HG02623 (cell line): ENCODE data around the gene MAB21L4.

Source experiments
- ATAC-seq: cut with Tn5 transposase; IDR thresholded peaks from one replicate; pipeline ENCODE4 v1.9.1; 2021; ENCODE audit warnings: moderate library complexity; ENCODE audit not compliant: unreplicated experiment

The MAB21L4 gene

DNA sequence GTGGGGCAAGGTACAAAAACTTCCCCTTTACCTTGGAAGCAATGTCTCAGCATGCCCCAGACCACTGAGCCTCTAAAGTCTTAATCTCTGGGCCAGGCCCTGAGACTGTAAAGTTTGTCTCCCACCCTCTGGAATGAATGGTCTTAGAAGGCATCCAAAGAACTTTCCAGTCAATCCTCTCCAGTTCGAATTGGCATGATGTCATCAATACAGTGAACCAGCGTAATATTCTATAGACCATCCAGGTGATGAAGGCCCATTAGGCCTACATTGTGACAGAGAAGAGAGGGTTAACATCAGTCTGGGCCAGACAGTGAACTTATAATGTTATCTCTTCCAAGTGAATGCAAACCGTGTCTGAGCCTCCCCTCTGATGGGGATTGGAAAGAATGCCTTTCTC lies 11.2 kb downstream of the MAB21L4 start:
- no peak for ATAC-seq

DNA sequence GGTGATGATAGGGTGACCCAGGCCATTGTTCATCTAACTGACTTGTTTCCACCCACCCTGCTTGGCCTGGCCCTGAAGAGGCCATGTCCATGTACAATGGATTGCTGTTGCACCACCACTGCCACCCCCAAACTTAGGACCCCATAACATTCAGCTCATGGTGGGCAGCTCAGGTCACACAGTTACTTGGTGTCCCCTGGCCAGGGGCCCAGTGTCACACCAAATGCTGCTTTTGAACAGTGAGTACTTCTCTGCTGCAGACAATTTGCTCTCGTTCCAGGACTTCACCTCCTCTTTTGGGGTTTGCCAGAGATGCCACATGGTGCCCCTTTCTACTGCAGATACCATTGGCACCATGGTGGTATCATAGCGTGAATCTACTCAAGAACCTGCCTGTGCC lies 11.7 kb downstream of the MAB21L4 start:
- ATAC-seq: no peak

DNA sequence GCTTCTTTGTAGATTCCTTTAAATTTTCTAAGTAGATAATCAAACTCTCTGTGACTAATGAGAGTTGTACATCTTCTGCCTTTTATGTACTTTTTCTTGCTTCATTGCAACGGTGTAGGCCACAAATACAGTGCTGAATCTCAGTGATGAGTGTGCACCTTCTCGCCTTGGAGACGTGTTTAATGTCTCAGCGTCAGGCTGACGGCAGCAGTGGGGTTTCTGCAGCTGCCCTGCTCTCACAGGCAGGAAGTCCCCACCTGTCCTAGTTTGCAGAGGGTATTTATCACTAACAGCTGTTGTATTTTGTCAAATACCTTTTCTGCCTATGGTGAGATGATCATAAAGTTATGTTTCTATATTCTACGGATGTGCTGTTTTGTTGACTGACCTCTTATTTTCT lies 14.0 kb downstream of the MAB21L4 start:
- ATAC-seq: no peak

DNA sequence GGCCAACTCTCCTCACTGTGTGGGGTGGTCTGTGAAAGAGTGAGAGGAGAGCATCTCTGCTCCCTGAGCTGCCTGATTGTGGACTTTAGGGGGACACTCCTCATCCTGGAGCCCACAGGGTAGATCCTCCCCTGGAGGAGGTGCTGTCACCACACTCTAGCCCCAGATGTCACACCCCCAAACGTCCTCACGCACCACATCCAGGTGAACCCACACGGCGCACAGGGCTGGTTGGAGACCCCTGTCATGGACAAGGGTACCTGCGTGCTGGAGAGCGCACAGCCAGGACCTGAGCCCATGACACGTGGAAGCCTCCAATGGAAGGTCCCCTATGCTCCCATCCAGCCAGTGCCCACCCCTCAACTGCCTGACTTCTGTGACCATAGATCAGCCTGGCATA lies 16.9 kb downstream of the MAB21L4 start:
- no peak for ATAC-seq

DNA sequence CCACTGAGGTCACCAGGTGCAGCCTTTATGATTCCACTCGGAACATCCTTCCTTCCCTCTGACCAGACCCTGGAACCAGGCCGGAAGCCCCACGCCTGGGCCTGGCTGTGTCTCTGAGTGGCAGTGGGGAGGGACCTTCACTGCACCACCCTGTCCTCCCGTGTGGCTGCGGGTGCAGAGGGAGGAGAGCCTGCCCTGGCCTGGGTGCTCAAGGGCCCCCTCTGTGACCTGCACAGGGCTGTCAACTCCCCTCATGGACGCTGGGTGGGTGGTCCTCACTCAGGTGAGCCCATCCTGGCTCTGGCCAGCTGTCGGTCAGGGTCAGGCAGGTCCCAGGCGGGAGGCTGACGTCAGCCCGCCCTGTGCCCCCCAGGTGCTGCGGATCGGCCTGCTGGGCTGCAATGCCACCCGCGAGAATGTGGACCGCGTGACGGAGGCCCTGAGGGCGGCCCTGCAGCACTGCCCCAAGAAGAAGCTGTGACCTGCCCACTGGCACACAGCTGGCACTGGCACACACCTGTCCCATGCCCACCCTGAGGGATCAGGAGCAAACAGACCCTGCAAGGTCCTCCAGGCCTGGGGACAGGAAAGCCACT lies 17.5 kb downstream of the MAB21L4 start:
- ATAC-seq: no peak

DNA sequence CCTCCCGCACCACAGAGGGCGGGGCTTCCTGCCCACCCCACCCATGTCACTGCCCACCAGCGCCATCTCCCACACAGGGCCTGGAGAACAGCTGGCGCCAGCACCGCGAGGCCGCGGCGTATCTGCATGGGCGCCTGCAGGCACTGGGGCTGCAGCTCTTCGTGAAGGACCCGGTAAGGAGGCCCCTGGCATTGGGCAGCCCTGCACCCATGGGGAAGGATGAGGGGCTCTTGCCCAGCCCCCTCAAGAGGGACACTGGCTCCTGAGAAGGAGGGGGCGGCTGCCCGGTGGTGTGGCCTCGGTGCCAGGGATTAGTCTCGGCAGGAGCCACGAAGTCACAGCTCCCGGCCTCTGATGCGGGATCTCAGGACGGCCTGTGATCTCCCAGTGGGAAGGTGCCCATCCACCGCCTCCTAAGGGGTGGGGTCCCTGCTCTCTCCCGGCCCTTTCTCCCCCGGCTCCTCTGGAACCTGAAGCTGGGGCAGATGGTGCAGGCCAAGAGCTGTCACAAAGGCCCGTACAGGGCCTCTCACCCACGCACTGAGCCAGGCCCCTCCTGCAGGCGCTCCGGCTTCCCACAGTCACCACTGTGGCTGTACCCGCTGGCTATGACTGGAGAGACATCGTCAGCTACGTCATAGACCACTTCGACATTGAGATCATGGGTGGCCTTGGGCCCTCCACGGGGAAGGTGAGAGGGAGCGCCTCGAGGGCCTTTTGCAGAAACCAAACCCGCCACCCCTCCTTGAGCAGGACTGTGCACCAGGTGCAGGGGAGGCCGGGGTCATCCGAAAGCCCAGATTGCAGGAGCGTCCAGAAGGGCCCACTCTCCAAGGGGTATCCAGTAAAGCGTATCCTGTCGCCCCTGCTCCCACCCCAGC lies 18.3 kb downstream of the MAB21L4 start:
- no peak for ATAC-seq

- no peak for ATAC-seq
Measured at GRCh38 chr2:240876475-240877251, 19.3 kb downstream of the MAB21L4 start.

DNA sequence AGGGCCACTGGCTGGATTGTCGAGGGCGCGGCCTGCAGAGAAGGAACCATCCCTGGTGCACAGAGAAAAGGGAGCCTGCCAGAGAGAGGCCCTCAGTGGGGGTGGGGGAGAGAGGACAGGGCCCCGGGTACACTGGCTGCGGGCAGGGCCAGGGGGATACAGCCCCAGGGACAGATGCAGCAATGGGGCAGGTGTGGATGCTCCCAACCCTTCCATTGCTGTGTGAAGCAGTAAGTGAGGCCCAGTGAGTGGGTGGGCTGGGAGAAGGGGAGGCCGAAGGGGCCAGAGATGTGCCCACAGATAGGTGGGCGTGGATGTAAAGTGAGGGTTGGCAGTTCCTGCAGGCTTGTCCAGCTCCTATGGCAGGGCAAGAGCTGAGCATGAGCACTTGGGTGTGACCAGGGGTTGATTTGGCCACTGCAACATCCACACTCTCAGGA lies 19.9 kb downstream of the MAB21L4 start:
- no peak for ATAC-seq

DNA sequence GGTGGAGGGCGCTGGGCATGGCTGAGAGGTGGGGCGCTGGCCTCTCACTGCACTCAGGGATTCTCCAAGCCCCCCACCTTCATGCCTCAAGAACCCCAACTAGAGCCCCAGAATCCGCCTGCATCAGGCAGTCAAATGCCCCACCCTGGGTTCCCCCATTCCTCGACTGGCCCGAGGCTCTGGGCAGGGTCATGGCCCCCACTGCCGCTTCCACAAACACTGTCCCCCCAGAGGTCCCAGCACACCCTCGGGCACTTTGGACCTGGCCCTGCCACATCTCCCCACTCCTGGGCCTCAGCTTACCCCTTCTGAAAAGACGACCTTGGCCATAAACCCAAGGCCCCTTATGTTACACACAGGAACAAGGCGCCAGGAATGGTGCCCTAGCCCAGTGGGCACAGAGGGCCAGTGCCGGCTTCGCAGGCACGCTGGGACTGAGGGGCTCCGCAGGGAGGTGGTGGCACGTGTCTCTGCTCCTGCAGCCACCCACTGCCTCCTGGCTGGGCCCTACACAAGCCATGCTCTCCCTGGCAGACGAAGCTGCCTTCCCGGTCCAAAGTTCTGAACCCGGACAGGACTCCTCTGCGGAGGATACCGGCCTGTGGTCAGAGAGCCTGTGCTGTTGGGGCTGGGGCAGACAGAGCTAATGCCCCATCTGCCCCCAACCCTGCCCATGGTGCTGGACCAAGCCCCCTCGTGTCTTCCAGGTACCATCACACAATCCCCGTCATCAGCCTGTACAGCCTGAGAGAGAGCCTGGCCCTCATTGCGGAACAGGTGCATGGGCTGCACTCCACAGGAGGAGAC lies 20.5 kb downstream of the MAB21L4 start:
- no peak for ATAC-seq

DNA sequence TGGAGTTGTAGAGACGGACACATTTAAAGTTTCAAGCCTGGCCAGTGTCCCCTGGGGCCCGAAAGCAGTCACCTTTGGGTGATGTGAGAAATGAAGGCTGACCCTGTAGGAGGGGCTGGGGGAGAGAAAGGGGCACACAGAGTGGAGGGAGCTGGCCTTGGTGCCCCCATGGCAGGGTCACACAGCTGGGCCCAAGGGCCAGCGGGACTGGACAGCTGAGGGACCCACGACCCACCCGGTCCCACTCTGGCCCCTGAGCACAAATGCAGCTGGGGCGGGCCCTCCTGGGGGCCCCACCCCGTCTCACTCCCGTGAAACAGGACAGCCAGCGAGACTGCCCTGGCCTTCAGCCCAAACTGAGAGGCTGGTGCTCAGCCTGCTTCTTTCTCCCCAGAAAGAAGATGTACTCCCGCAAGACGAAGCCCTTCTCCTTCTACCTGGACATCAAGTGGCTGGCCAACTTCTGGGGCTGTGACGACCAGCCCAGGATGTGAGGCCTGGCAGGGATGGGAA lies 21.2 kb downstream of the MAB21L4 start:
- no peak for ATAC-seq

DNA sequence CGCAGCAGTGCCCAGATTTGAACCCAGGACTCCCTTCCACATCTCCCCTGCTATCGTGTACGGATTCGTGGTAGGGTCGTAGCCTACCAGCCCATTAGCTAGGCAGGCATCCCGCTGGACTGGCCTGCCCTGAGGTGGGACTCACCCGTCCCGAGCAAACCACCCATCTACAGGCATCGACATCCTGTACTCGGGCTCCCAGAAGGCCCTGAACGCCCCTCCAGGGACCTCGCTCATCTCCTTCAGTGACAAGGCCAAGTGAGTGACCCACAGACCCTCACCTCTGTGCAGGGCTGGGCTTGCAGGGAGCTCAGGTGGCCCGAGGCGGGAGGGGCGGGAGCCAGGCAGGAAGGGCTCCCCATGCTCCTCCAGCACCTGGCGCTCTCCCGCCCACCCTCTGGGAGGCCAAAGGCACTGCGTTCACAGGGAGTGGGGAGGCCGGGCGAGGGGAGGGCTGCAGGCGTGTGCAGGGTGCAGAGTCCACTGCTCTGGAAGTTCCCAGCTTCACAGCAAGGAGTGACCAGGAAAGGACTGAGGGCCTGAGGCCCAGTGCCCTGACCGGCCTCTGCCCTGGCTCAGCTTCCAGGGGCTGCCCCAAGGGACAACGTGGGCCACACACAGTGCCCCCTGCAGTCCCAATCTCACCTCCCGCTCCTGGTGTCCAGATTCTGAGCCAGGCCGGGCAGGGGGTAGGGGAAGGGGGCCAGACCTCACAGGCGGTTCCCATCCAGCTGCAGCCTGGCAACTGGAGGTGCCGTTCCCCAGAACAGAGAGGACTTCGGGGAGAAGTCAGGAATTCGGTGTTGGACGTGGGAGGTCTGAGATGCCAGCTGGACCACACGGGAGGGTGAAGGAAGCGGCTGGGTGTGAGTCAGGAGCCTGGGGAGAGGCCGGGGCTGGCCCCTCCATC lies 21.9 kb downstream of the MAB21L4 start:
- no peak for ATAC-seq

GRCh38 chr2:240873098-240873788 lies 22.7 kb downstream of the MAB21L4 start:
- no peak for ATAC-seq

- no peak for ATAC-seq
Measured at GRCh38 chr2:240872317-240873097, 23.4 kb downstream of the MAB21L4 start.

DNA sequence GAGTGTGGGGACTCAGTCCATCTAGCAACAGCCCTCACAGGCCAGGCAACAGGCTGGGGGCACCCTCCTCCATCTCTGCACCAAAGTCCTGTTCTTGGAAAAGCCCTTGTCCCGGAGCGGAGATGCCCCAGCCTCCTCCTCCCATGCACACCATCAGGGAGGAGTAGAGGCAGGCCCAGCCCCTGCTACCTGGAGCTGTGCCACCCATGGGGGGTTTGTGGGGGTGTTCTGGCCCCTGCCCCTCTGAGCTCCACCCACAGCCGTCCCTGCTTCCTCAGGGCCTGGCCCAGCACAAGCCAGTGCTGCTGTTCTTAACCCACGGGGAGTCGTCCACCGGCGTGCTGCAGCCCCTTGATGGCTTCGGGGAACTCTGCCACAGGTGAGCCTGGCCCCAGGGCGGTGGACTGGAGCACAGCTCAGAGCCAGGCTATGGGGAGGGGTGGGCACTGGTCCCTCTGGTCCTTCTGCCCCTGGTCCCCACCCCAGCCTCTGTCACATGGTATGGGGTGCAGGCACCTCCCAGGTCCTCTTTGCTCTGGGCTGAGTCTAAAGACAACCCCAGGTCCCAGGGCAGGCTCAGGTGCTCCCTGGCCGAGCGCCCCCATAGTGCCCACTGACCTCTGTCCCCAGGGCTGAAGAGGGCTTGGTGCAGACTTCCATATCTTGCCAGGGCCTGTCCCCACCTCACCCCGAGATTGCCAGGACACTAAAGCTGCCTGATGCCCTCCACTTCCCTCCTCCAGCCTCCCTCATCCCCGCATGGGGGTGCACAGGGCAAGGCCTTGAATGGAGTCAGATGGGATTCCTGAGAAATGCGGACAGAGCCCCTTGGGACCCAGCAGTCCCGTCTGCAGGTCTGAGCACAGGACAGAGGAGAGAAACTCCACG lies 24.6 kb downstream of the MAB21L4 start:
- ATAC-seq: no peak

- ATAC-seq: no peak
Measured at GRCh38 chr2:240869956-240870875, 25.7 kb downstream of the MAB21L4 start.
